Measurements from ENCODE around the gene TMEM260. TPM values are rescaled to one million over a fixed set of nuclear protein-coding genes. Genes with fewer than 3 reads are reported as not detected.
A peak's percentile ranks its signal among the peaks of the same experiment; 100 is the strongest.

TMEM260 gene
- 10 to 100 TPM in 11 of 12 donors, not detected in 1; 11.2 to 18.7 (median 13.3) TPM for polyA plus RNA-seq (ENCODE audit: insufficient read length in 12 of 12)
- long read RNA-seq, donor 1 = 0 reads
- long read RNA-seq, donor 2, full-length matches to known transcripts = 4 of 4 reads
- long read RNA-seq, donor 2, partial matches to known transcripts = 0 of 4 reads
- long read RNA-seq, donor 2, other reads (novel, unspliced or antisense) = 0 of 4 reads
- long read RNA-seq, donor 3 = 0 reads
- long read RNA-seq, donor 4, full-length matches to known transcripts = 1 of 1 reads
- long read RNA-seq, donor 4, partial matches to known transcripts = 0 of 1 reads
- long read RNA-seq, donor 4, other reads (novel, unspliced or antisense) = 0 of 1 reads
- long read RNA-seq, donor 5, full-length matches to known transcripts = 3 of 3 reads
- long read RNA-seq, donor 5, partial matches to known transcripts = 0 of 3 reads
- long read RNA-seq, donor 5, other reads (novel, unspliced or antisense) = 0 of 3 reads
- long read RNA-seq, donor 6, partial matches to known transcripts = 0 of 1 reads
- long read RNA-seq, donor 6, other reads (novel, unspliced or antisense) = 0 of 1 reads
- long read RNA-seq, donor 7 = 0 reads
- long read RNA-seq, donor 8, full-length matches to known transcripts = 2 of 2 reads
- long read RNA-seq, donor 8, partial matches to known transcripts = 0 of 2 reads
- long read RNA-seq, donor 8, other reads (novel, unspliced or antisense) = 0 of 2 reads
- long read RNA-seq, donor 9, full-length matches to known transcripts = 3 of 3 reads
- long read RNA-seq, donor 9, partial matches to known transcripts = 0 of 3 reads
- long read RNA-seq, donor 9, other reads (novel, unspliced or antisense) = 0 of 3 reads
- long read RNA-seq, donor 10, full-length matches to known transcripts = 2 of 2 reads
- long read RNA-seq, donor 10, partial matches to known transcripts = 0 of 2 reads
- long read RNA-seq, donor 10, other reads (novel, unspliced or antisense) = 0 of 2 reads
- long read RNA-seq, donor 11 = 0 reads

- peak; percentile 93 for DNase-seq
Measured at GRCh38 chr14:56579345-56580220, at the start of gene TMEM260. TMEM260 (plus strand) TSS chr14:56579798; CDS start chr14:56579915, 117 bp downstream.

DNA sequence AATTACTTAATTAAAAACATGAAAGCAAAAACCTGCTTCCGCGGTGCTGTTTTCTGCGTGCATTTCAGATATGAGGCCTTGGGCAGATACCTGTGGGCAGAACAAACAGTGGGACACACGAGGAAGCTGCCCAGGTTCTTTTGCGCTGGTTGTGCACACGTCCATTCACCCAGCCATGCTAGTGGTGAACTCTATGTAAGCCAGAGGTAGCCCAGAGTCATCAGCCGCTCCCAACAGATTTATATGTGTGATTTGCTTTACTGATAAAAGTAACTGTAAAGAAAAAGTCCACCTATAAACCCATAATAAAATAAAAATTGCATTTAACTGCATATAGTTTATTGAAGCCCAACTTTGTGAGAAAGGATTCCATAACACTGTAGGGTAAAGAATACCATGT is 47.1 kb upstream of the TMEM260 start:
- no peak for DNase-seq

DNA sequence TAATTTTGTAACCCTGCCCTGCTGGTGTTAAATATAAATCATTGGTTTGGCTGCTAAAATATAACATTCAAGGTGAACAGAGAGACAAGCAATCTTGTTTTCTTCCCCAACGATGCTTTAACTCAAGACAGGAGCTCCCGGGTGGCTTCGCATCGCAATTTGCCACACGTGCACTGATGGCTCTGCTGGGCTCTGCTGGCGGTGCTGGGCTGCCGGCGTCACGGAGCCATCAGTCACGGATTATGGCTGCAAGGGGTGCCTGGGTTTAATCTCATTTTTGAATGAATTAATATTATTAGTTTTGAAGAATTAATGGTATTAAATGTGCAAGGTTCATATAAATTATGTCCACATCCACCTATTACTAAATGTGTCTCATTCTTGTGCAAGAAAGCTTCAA is 44.9 kb upstream of the TMEM260 start:
- no peak for DNase-seq

DNA sequence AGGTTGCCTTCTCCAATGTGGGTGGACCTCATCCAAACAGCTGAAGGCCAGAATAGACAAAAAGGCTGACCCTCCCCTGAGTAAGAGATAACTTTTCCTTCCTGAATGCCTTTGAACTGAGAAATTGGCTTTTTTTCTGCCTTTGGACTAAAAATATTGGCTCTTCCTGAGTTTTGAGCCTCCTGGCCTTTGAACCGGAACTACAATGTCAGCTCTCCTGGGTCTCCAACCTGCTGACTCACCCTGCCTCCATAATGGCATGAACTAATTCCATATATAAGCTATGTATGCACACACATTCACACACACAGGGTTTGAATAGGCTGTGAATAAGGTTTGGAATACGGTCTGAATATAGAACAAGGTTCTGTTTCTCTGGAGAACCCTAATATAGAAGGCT is 39.7 kb upstream of the TMEM260 start:
- DNase-seq = no peak

DNA sequence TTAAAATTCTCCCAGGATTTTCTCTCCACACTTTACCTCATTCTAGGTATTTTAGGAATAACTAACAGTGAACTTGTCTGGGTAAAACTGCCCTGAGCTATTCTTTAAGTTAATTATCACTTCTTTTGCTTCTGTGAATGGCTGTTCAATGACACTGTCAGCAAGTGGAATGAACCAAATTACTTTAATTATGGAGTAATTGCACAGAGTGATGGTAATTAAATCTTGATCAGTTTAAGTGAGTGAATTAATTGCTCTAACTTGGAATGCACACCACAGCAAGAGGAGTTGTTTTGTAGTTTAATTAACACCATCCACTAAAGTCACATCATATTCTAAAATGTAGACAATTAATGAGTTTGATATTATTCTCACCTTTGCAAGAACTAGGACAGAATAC is 36.2 kb upstream of the TMEM260 start:
- DNase-seq = no peak

- DNase-seq = no peak
Measured at GRCh38 chr14:56549721-56550120, 29.9 kb upstream of the TMEM260 start.

GRCh38 chr14:56552615-56553014 is 27.0 kb upstream of the TMEM260 start:
- DNase-seq = no peak

DNA sequence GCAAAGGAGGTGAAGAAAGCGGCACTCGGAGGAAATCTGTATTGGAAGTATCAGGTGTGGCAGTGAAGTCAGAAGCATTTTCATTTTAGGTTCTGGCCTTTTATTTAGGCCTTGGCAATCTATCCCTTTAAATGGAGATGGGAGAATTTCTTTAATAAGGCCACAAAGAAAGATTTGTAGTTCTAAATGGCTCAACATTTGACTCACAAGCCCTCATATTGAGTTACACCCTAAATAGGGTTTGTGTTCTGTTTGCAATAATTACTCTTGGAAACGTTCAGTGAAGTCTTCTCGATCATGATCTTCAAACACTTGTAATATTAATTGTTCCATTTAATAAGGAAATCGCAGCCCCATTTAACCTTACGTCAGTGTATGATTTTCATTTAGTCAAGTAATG is 25.3 kb upstream of the TMEM260 start:
- DNase-seq = no peak

- DNase-seq = peak; percentile 11
Measured at GRCh38 chr14:56555921-56556570, 23.6 kb upstream of the TMEM260 start.

DNA sequence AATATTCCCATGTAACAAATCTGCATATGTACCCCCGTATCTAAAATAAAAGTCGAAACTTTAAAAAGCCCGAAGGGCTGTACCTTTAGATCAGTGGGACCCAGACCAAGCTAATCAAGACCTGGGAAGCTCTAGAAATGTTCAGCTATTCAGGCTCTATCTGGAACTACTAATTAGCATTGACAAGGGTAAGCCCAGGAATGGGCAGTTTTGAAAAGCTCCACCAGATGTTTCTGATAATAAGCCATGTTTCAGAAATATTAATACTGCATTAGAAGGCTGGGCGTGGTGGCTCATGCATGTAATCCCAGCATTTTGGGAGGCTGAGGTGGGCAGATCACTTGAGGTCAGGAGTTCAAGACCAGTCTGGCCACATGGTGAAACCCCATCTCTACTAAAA is 20.4 kb upstream of the TMEM260 start:
- no peak for DNase-seq

DNA sequence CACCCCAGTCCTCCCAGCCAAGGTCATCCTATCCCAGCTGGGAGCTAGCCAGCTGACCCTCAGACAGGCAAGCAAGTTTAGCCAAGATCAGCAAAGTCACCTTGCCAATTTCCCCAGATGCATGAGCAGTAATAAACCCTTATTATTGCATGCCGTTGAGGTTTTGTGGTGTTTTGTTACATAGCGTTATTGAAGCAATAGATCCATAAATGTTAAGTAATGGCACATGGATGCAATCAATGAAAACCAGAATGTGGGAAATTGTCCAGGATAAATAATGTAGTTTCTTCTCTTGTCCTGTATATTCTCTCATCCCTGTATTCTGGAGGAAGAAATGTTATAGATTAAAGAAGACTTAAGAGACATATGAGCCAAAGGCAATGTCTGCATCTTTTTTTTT is 18.0 kb upstream of the TMEM260 start:
- peak; percentile 25 for DNase-seq

DNA sequence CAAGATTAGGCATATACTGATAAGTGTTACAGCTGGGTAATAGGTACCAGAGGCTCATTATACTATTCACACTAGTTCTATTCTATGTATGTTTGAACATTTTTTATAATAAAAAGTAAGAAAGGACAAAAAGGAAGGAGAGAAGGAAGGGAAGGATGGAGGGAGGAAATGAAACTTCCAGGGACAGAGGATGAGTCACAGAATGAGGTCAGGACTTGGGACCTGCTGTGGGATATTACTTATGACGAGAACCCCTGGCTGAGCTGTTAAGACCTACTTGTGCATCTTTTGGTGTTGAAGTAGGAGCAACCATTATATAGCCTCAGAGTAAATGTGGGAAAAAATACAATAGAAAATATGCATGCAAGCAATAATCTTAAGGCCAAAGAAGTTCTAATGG is 16.7 kb upstream of the TMEM260 start:
- DNase-seq = no peak

DNA sequence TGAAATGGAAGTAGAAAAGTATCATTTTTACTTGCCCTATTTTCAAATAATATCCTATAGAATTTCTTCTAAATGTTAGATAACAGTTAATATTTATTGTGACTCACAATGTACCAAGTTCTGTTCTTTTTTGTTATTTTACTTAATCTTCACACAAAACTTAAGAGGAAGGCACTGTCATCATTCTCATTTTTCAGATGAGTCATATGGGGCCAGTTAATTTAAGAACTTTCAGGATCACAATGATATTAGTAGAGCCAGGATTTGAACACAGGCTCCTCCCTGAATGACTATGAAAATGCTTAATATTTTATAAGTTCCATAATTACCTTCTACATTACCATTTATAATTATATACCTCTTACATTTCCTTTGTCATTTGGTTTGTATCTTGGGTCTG is 10.4 kb upstream of the TMEM260 start:
- DNase-seq = no peak

GRCh38 chr14:56570295-56570694 is 9.3 kb upstream of the TMEM260 start:
- DNase-seq = no peak

- DNase-seq = no peak
Measured at GRCh38 chr14:56580221-56580711, 668 bp downstream of the TMEM260 start.

- no peak for DNase-seq
Measured at GRCh38 chr14:56581041-56581727, 1.6 kb downstream of the TMEM260 start.

DNA sequence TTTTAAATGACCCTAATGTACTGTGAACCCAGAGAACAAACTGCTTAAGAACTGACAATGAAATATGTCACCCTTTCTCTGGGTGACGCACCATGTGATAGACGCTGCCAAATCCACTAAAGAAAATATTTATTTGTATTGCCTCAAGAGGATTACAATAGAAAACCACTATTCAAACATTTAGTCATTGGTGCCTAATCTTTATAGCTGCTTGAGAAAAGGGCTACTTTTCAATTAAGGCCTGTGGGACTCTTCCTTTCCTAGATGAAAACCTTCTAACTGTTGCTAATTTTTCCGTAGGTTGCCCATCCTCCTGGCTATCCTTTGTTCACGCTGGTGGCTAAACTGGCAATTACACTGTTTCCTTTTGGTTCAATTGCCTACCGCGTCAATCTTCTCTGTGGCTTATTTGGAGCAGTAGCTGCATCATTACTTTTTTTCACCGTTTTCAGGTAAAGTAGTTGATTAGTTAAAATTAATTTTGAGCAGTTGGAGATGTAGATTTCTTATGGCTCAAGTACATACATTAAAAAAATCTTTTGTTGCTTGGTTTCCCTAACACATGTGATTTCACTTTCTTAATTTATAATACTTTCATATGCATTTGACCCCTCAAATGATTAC is 6.0 kb downstream of the TMEM260 start:
- no peak for DNase-seq

GRCh38 chr14:56587701-56588100 is 8.1 kb downstream of the TMEM260 start:
- DNase-seq = no peak

DNA sequence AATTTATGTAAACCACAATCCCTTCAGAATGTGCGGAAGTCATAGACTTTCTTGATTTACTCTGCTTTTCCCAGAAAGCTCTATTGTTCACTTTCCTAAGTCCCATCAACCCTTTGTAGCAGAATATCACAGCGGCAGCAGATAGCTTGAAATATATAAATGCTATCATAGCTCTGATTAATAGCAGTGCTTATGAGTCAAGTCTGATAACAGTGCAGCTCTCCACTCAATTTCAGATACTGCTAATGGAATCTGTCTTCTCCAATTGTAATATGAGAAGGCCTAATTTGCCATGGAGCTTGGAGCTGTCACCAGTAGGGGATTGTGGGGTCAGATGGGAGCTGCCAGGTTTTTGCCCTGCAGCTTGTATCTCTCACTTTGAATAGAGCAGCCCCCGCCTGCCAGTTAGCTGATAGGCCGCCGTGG is 10.9 kb downstream of the TMEM260 start:
- no peak for DNase-seq
